Myocyte (in vitro differentiated cells): ENCODE results near the gene KIF1A. TPM values are rescaled to one million over a fixed set of nuclear protein-coding genes. Genes with fewer than 3 reads are reported as not detected.

Source experiments
- DNase-seq: peaks from one replicate; pipeline ENCODE4 v3.0.0-alpha.2; 2012; ENCODE audit warnings: low read depth
- total RNA-seq: library from RNA; depleted of rRNA; stranded (reverse); fragments of >200 nt; gene quantifications from 2 replicates; pipeline ENCODE4 v1.2.3, GENCODE V29; 2014

KIF1A gene
- total RNA-seq, 1 donor from 2014 or later, result 0.16 TPM

DNA sequence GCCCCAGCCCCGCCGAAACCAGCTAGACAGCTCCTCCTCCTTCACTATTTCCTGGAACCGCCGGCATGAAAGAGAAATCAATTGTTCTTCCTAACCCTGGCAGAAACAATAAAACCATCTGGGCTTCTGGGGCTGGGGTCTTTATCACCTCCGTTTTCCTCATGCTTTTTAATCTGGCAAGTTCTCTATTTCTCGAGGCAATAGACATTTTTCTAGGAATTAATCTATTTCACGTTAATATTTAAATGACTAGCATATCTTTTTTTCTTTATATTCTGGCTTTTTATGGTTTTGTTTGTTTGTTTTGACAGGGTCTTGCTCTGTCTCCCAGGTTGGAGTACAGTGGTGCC, 1.4 kb upstream of the KIF1A start:
- DNase-seq, result no peak

DNA sequence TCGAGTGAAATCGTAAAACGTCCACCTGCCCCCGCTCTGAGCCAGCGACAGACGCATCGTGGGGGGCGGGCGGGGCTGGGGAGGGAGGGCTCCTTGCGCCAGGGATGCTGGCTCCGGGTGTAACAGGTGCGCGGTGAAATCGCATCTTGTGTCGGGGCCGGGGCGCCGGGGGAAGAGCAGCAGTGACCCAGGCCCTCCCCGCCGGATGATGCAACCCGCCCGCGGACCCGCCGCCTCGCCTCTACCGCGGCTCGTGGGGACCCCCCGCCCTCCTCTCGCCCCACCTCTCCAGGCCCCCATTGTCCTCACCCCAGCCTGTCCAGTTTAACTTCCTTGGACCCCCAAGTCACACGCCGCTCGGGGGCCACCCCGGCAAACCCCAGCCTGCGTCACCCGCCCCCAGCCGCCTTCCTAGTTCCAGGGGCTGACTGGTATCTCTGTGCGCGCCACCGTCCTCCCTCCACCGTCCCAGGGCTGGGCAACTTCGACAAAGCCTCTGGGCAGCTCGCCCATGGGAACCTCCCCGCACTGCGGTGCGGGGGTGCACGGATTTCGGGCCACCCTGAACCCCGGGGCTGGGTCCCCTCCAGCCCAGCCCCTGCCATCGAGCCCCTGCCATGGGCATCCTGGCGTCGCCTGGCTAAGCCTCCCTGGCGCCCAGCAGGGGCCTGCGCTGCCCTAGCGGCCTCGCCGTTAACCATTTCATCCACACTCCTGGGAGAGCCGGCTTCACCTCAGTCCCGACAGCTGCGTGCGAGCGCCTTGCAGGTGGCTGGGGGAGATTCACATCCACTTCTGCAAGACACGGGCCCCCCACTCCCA, 799 bp upstream of the KIF1A start:
- DNase-seq, result no peak

DNA sequence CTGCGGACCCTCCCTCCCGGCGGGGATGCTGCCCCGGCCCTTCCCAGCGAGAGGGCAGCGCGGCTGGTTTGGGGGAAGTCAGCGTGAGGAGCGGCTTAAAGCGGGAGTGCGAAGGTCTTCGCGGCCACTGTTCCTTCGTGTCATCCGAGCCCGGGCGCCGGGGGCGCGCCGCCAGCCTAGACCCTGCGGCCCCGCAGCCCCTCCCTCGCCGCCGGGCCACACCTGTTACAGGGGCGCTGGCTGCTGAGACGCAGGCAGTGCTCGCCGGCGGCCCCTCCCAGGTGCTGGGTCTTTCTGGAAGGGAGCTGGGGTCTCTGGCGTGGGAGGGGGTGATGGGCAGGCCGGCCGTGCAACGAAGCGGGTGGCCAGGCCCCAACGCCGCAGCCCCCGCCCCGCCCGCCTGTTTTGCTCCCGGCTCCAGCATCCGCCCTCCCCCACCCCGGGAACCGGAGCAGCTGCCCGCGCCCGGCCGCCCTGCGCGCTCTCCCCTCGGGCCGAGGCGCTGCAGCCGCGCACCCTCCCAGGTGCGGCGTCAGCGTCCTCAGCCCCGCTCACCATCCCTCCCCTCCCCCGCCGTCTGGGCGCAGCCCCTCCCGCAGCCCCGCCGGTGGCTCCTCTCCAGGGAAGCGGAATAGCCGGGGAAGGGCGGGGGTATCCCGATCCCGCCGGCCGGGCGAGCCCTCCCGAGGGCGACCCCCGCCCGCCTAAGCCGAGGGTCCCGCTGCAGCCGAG, 727 bp downstream of the KIF1A start:
- no peak for DNase-seq

DNA sequence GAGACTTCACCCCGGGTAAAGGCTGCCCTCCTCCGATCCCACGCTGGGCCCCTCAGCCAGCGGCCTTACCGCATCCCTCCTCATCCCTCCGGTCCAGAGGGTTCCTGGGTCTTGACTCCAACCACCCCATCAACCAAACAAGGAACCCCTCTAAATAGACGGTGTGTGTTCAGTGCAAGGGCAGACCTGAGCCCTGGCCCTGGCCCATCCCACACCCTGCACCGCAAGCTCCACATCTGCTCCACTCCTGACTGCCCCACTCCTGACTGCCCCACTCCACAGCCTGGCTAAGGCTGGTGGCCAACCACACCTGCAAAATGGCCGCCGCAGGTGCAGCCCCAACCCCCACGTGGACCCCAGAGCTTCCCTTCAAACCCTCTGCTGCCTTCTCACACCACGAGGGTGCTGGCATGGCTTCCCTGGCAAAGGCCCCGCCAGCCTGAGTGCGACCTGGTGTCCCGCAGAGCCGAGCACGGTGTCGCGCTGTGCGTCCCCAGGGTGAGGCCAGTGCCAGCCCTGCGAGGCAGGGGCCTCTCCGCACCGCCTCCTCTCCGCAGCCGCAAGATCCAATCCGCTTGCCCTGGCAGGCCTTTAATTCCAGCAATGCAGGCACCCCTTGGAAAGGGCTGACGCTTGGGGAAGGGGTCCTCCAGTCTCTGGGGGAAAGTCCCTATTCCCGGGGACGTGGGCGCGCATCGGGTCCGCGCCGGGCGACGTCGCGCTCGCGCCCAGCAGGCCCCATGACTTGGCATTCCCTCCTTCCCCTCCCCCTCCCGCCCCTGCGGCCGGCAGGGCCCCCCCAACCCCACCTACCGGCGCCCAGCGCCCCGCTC, 1.5 kb downstream of the KIF1A start:
- no peak for DNase-seq

DNA sequence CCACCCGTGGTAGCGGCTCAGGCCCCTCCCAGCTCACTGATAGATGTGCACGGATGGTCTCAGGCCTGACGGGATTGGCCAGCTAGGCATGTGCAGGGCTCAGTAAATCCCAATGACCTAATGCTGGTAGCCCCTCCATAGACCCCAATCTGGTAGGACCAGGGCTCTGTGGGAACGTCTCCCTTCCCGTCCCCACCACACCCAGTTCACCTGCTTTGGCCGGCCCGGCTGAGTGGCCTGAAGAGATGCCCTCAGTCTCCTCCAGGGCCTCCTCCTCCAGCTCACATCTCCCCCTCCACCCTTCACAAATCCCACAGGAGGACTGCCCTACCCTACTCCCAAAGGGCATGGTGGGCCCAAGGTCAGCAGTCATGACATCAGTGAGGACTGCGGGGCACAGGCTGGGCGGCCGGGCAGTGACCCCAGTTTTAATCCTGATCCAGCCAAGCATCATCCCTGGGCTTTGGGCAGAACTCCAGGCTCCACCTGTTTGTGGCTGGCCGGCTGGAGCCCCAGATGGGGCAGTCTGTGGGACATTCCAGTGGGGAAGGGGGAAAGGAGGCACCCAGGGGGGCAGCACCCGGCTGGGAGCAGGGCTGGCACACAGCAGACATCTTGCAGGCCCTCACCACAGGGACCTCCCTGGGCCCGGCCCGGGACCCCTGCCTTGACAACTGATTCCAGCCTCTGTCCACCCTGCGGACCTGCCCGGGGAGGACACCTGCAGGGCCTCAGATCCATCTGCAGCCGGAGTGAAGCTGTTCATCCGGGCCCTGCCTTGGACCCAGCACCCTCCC, 2.3 kb downstream of the KIF1A start:
- peak; percentile 26 for DNase-seq

DNA sequence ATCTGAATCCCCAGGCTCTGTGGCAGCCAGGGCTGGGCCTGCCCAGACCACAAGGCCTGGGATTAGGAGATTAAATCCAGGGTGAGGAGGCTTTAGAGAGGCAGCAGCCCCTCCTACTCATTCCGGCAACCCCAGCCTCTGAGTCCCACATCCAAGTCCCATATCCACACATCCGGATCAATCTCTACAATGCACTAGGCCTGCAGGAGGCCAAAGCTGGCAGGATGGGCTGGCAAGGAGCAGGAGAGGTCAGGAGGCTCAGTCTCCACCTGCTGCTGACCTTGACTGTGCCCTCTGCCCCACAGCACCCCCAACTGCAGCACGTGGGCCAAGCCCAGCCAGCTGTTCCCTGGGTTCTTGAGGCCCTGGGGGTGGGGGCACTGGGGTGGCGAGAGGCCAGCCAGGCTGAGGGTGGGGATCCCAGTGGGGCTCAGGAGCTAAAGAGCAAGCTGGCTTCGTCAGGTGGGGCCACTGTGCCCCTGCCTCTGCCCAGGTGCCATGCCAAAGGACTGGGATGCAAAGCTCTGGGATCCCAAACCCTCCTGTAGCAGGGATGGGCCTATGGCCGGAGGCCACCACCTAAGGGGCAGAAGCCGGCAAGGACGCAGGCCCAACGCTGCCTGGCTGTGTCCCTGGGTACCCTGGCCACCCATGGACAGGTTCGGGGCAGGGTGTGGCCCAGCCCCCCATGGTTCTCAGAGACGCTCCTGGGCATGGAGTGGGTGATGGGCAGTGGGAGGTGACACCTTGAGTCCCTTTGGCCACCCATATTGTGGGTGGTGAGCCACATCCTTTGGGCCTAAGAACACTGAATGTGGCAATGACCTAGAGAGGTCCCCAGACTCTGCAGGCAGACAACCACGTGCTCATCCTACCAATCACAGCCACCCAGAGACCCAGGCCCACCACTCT, 3.2 kb downstream of the KIF1A start:
- DNase-seq, result no peak

DNA sequence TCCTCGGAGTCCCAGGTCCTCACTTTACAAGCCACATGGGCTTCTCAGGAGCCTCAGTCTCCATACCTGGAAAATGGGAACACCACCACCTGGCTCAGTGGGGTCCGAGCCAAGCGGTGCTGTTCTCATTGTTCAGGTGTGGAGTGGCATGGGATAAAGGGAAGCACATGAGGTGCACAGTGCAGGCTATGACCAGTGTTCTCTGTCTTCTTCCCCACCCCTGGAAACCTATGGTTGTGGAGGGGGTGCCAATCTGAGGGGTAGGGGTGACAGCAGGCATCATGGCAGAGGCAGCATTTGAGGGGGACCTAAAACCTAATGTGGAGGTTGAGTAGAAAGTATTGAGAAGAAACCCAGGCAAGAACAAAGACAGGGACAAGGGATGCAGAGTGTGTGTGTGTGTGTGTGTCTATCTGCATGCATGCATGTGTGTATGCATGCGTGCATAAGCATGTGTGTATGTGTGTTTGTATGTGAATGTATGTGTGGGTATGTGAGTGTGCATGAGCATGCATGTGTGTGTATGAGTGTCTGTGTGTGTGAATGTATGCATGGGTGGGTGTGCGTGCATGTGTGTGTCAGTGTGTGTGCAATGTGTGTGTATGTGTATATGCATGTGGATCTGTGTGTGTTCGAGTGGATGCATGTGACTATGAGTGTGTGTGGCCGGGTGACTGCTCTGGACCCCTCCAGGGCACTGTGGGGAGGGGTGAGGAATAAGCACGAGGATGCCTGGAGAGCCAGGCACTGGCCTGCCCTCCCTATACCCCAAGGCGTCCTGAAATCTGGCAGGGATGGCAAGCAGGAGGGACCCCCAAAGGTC, 4.0 kb downstream of the KIF1A start:
- DNase-seq, result no peak

DNA sequence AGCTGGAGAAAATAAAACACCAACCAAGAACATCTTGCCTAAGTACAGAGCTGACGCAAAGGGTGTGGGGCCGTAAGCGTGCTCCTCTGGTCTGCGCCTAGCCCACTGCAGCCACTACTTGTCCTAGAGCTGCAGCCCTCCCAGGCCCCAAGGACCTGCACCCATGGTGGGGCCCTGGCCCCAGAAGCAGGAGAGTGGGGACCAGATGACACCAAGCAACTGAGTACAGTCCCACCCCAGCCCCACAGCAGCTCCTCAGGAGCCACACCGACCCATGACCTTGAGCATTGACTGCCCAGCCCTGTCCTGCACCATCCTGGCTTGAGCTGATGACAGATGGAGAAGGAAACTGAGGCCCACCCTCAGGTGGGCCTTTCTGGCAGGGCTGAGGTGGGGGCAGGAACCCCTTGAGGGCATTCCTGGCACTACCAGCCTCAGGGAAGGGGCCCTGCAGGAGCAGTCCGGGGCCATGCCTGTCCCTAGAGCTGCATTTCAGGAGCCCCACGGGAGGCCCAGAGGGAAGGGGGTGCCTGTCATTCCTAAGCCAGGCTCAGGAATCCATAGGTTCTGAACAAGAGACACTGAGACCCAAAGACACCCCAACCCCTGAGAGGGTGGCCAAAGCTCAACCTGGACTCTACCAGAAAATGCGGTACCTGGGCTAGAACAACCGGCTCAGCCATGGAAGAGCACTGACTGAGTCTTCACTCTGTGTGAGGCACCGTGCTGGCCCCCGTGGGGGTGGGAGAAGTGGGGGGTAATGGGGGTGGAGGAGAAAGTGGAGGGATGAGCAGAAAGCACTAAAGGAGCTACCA, 4.9 kb downstream of the KIF1A start:
- no peak for DNase-seq

DNA sequence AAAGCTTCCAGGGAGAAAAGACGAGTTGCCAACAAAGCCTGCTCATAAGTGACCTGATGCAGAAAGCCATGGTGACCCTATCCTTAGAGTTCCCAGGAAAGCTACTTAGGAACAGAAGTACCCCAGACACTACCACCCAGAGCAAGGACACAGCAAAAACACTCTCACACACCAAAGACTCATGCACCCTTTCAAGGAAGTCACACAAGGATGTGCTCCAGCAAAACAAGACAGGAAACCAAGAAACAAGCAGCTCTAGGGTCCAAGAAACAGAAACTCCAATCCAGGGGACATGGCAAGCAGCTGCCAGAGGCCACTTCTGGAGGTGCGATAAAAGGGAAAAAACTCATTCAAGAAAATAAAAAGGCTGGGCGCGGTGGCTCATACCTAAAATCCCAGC, 5.7 kb downstream of the KIF1A start:
- DNase-seq, result no peak

DNA sequence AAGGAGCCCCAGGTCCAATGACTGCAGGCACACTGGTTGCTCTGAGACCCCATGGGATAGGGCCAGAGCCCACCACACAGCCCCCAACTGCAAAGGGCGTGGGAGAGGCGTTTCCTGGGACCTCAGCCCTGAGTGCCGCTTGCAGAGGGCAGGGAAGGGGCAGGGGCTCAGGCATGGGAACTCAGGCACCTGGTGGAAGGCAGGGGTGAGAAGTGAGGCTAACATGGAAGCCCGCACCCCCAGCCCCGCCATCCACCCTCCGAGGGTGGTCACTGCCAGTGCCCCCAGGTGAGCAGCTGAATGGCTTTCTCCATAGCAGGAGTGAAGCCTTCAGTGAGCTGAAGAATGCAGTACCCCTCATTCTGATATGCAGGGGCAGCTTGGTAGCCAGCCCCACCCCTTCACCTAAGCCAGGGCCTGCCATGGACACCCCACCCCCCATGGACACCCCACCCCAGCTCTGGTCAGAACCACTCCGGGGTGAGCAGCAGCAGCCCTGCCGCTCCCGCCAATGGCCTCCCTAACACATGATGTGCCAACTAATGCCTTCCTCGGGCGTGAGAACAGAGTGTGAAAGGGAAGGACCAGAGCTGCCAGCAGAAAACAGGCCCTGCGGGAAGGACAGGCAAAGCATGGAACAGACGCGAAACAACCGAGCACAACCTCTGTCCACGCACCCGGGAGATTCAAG, 6.6 kb downstream of the KIF1A start:
- DNase-seq, result no peak

DNA sequence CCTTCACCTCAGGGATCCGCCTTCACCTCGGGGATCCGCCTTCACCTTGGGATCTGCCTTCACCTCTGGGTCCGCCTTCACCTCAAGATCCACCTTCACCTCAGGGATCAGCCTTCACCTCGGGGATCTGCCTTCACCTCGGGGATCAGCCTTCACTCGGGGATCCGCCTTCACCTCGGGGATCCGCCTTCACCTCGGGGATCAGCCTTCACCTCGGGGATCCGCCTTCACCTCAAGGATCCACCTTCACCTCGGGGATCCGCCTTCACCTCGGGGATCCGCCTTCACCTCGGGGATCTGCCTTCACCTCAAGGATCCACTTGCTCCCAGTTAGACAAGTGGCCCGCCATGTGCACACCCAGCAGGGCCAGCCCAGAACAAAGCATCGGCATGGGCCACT, 7.3 kb downstream of the KIF1A start:
- no peak for DNase-seq

DNA sequence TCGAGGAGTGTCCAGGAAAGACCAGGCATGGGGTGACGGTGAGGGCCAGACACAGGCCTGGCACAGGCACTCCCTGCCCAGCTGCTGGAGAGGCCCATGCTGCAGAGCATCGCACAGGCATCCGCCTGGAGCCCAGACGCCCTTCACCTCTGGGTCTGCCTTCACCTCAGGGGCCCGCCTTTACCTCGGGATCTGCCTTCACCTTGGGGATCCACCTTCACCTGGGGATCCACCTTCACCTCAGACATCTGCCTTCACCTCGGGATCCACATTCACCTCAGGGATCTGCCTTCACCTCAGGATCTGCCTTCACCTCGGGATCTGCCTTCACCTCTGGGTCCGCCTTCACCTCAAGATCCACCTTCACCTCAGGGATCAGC, 7.7 kb downstream of the KIF1A start:
- DNase-seq, result no peak

DNA sequence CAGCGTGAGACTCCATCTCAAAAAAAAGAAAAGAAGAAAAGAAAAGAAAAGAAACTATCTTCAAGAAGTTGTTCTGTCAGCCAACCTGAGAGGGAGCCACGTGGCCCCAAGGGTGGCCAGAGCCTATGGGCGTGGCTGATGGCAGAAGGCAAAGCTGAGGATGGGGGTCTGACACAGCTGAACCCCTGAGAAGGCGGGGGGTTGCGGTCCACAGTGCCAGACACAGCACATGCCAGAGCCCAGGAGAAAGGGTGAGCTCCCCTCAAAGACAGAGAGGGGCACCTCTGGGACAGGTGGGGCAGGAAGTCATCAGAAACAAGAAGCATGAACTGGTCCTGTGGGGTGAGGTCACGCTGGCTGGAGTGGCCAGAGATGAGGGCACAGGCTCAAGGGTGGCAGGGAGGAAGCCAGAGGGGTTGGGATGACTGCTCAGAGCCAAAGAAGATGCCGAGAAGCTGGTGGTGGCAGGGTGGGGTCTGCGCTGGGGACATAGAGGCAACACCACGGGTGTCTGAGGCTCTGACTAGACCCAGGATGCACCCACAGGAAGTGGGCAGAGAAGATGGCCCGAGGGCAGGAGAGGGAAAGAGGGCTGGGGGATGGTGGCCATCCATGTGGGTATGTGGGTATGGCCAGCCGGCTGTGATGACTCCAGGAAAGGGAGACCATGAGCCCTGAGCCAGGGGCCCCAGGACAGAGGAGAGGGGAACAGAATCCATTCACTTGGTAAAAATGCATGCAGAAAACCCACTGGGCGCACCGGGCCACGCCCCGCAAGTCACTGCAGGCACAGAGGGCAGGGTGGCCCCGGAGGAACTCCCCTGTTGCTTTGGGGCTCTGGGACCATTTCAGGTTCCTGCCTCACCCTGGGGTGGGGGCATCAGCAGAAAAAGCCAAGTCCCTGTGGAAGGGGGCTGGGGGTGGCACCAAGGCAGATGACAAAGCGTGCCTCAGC, 8.4 kb downstream of the KIF1A start:
- no peak for DNase-seq

DNA sequence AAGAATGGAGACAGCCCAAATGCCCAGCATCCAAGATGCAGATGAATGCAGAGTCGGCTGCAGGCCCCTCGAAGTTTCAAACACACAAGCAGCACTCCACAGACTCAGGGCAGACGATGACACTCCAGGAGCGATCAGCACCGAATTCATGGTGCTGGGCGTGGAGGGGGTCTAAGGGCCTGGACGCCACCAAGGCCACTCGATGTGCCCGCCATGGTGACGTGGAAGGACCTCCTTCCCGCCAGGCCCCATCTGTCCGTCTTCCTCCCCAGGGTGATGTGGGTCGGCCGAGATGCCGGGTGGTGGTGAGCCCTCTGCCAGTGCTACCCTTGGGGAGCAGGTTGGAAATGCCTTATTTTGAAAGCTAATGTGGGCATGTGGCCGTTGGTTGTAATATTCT, 9.4 kb downstream of the KIF1A start:
- no peak for DNase-seq

DNA sequence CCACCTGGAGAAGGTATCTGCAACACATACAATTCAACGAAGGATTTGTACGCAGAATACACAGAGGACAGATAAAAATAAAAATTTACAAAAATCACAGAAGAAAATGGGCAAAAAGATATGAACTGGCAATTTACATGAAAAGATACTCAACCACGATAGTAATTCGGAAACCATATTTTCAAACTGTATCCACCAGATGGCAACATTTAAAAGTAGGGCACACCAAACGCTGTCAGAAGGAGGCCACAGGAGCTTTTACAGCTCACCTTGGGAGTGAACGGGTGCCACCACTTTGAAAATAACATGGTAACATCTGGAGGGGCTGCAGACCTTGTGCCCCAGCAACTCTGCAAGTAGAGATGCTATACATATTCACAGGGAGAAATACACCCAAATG, 9.8 kb downstream of the KIF1A start:
- no peak for DNase-seq

DNA sequence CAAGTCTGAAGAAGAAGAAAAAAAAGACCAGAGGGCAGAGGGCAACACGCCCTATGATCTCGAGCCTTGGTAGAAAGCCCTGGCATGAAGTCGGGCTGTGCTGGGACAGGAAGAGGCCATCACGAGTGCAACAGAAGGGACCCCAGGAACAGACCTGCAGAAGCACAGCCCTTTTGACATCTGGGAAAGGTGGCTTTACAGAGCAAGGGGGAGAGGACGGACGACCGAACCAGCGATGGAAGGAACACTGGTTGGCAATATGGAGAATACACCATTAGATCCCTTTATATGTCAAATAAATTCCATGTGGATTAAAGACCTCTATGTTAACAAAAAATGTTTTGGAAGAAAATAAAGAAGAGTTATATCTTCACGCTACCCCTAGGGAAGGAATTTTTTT, 10.7 kb downstream of the KIF1A start:
- DNase-seq, result no peak

DNA sequence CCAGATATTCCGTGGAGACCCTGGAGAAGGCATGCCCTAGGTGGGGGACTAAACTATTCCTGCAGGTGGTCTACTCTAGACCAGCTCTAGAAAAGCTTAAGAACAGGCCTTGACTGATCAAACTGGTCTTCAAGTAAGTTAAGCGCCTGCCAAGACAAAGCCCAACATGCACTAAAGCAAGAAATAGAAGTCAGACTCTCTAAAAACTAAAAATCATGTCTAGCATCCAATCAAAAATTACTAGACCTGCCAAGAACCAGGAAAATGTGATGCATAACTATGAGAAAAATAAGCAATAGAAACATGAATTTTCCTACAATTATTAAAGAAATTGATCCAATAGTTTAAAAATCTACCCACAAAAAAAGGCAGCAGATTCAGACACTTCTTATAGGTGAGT, 13.6 kb downstream of the KIF1A start:
- no peak for DNase-seq
